Vagina (tissue), 2 donors: ENCODE results near the gene BIRC7. TPM values are rescaled to one million over a fixed set of nuclear protein-coding genes. Genes with fewer than 3 reads are reported as not detected.

ENCODE experiments used
- DNase-seq, 2 donors: peaks; one replicate each; pipeline ENCODE4 v3.0.0-alpha.2; 2017; ENCODE audit errors: extremely low spot score in 2 of 2
- H3K27ac ChIP-seq: fragments of 200-600 bp; sonication (generic); one replicate; pipeline ENCODE4 v1.5.1; 2019
- H3K27me3 ChIP-seq: fragments of 200-600 bp; sonication (generic); one replicate; pipeline ENCODE4 v1.5.1; 2019
- H3K36me3 ChIP-seq, 2 donors: fragments of 200-600 bp; sonication (generic); one replicate each; pipeline ENCODE4 v1.5.1; 2017 to 2019
- H3K4me1 ChIP-seq: fragments of 200-600 bp; sonication (generic); one replicate; pipeline ENCODE4 v1.5.1; 2019
- H3K4me3 ChIP-seq, 2 donors: fragments of 200-600 bp; sonication (generic); 1 replicate in 1 of 2; 2 replicates in 1 of 2; pipeline ENCODE4 v1.5.1; 2016 to 2019
- H3K9me3 ChIP-seq: fragments of 200-600 bp; sonication (generic); one replicate; pipeline ENCODE4 v1.5.1; 2019
- CTCF ChIP-seq, 3 experiments: fragments of 450-650 bp in 2 of 3; fragments of 200-600 bp in 1 of 3; sonication (generic) in 1 of 3; IDR thresholded peaks; one replicate each; pipeline ENCODE4 v1.5.1; 2017 to 2019; ENCODE audit warnings: antibody characterized with exemption in 3 of 3, mild to moderate bottlenecking in 2 of 3, moderate library complexity in 2 of 3
- POLR2A ChIP-seq, 2 donors: fragments of 450-650 bp; IDR thresholded peaks; one replicate each; pipeline ENCODE4 v1.6.1; 2017; ENCODE audit warnings: antibody characterized with exemption in 2 of 2, mild to moderate bottlenecking in 2 of 2, moderate library complexity in 2 of 2
- POLR2AphosphoS5 ChIP-seq, 2 donors: sonication (generic); formaldehyde crosslinking; IDR thresholded peaks; one replicate each; pipeline ENCODE4 v1.9.0; 2017; ENCODE audit warnings: antibody characterized with exemption in 2 of 2, mild to moderate bottlenecking in 2 of 2, low read depth in 1 of 2; ENCODE audit not compliant: insufficient read depth in 1 of 2
- intact Hi-C: fragments of 100-400 bp; cut with DNase I; formaldehyde crosslinking; loops from one replicate; pipeline ENCODE4 v1.15.1; 2023
- total RNA-seq: library from RNA; depleted of rRNA; stranded (reverse); fragments of >200 nt; gene quantifications from one replicate; pipeline ENCODE4 v1.2.3, GENCODE V29; 2016

Gene BIRC7
- total RNA-seq, 1 donor from 2014 or later = 2.7 TPM

DNA sequence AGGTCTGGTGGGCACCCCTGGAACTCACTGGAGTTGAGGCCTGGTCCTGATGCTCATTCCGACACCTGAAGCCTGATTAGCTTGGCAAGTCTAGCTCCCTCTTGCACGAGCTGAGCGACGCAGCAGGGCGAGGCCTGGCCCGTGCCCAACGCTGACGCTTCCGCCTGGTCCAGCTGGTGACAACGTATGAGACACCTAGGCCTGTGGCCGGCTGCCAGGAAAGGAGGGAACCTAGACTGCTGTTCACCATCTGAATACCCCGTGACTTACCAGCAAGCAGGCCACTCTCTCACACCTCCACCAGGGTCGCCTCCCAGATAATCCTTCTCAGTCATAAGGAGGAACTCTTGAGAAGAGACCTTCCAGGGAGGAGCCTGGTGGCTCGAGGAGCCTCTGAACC, 44.3 kb upstream of the BIRC7 start:
- intact Hi-C loops = no loop called here
- no peak for TF ChIP-seq POLR2A (IDR thresholded peaks at IDR 0.05)
- no peak for TF ChIP-seq POLR2AphosphoS5 (IDR thresholded peaks at IDR 0.05; ENCODE audit: insufficient read depth in 1 of 2, low read depth in 1 of 2)
- no peak for TF ChIP-seq CTCF (IDR thresholded peaks at IDR 0.05)
- no peak for DNase-seq

GRCh38 chr20:63192721-63193120, 43.0 kb upstream of the BIRC7 start:
- no peak for DNase-seq
- TF ChIP-seq CTCF (IDR thresholded peaks at IDR 0.05) (no peak), POLR2A (IDR thresholded peaks at IDR 0.05) (no peak), POLR2AphosphoS5 (IDR thresholded peaks at IDR 0.05; ENCODE audit: insufficient read depth in 1 of 2, low read depth in 1 of 2) (no peak)
- Histone ChIP-seq H3K4me1 (peaks cover 13% of the 10 kb centered on the region), H3K4me3 (no peak overlapping the region), H3K27ac (no peak overlapping the region), H3K27me3 (no peaks in the 10 kb centered on the region), H3K36me3 (peaks cover 0 to 16% of the 10 kb centered on the region in 2 donors), H3K9me3 (no peaks in the 10 kb centered on the region)
- intact Hi-C loops = no loop called here

More for the DNA sequence above, 44.3 kb upstream of the BIRC7 start:
- Histone ChIP-seq H3K4me1 (no peaks in the 10 kb centered on the region), H3K27ac (no peak overlapping the region), H3K27me3 (no peaks in the 10 kb centered on the region), H3K36me3 (peaks cover 0 to 16% of the 10 kb centered on the region in 2 donors), H3K9me3 (no peaks in the 10 kb centered on the region), H3K4me3 (no peak overlapping the region)

- Histone ChIP-seq H3K27me3 (no peaks in the 10 kb centered on the region), H3K27ac (no peak overlapping the region), H3K36me3 (peaks cover 0 to 16% of the 10 kb centered on the region in 2 donors), H3K4me1 (peaks cover 28% of the 10 kb centered on the region), H3K4me3 (no peak overlapping the region), H3K9me3 (no peaks in the 10 kb centered on the region)
- TF ChIP-seq POLR2AphosphoS5 (IDR thresholded peaks at IDR 0.05; ENCODE audit: insufficient read depth in 1 of 2, low read depth in 1 of 2) (no peak), CTCF (IDR thresholded peaks at IDR 0.05) (no peak), POLR2A (IDR thresholded peaks at IDR 0.05) (no peak)
- no peak for DNase-seq
- intact Hi-C loops = no loop called here
These were observed 41.5 kb upstream of the BIRC7 start for GRCh38 chr20:63194007-63194796.

DNA sequence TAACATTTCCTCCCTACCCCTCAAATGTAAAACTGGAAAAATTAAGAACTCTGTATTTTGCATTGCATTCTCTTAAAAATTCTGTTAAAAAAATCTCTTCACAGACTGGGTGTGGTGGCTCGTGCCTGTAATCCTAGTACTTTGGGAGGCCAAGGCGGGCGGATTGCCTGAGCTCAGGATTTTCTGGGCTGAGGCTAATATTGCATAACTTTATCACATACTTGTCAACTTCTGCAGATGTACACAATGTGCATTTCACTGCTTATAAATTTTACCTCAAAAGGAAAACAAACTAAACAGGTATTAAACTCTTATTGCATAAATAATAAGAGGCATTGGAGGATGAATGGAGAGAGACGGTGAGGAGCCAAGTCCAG, 40.9 kb upstream of the BIRC7 start:
- no peak for TF ChIP-seq CTCF (IDR thresholded peaks at IDR 0.05)
- no peak for TF ChIP-seq POLR2AphosphoS5 (IDR thresholded peaks at IDR 0.05; ENCODE audit: insufficient read depth in 1 of 2, low read depth in 1 of 2)
- TF ChIP-seq POLR2A (IDR thresholded peaks at IDR 0.05) = no peak
- H3K27me3 ChIP-seq = no peaks in the 10 kb centered on the region
- peaks cover 0 to 16% of the 10 kb centered on the region in 2 donors for H3K36me3 ChIP-seq
- peaks cover 33% of the 10 kb centered on the region for H3K4me1 ChIP-seq
- H3K4me3 ChIP-seq = no peak overlapping the region
- no peak for DNase-seq
- no peaks in the 10 kb centered on the region for H3K9me3 ChIP-seq
- H3K27ac ChIP-seq = no peak overlapping the region
- intact Hi-C loops = no loop called here

GRCh38 chr20:63196768-63197470, 38.8 kb upstream of the BIRC7 start:
- H3K4me1 ChIP-seq = peaks cover 33% of the 10 kb centered on the region
- H3K36me3 ChIP-seq = peaks cover 0 to 20% of the 10 kb centered on the region in 2 donors
- H3K4me3 ChIP-seq = no peak overlapping the region
- no peaks in the 10 kb centered on the region for H3K27me3 ChIP-seq
- TF ChIP-seq POLR2A (IDR thresholded peaks at IDR 0.05) (no peak), POLR2AphosphoS5 (IDR thresholded peaks at IDR 0.05; ENCODE audit: insufficient read depth in 1 of 2, low read depth in 1 of 2) (no peak), CTCF (IDR thresholded peaks at IDR 0.05) (no peak)
- intact Hi-C loops = no loop called here
- no peak for DNase-seq
- H3K27ac ChIP-seq = no peak overlapping the region
- H3K9me3 ChIP-seq = no peaks in the 10 kb centered on the region
